Fibroblast of lung (primary cell): ENCODE measurements around the gene UBR4. TPM values are rescaled to one million over a fixed set of nuclear protein-coding genes. Genes with fewer than 3 reads are reported as not detected.

Experiments used
- DNase-seq, 2 donors: peaks; one replicate each; pipeline versions ENCODE4 v3.0.0 to v3.0.0-alpha.2; 2010; ENCODE audit warnings: low read depth in 2 of 2
- H2AFZ ChIP-seq: 2 replicates; pipeline ENCODE4 v1.5.1; 2012; ENCODE audit warnings: low read length, control low read depth, inconsistent platforms
- H3K27ac ChIP-seq: 2 replicates; pipeline ENCODE4 v1.5.1; 2011; ENCODE audit warnings: low read length, control low read depth; ENCODE audit not compliant: insufficient read depth
- H3K27me3 ChIP-seq: 2 replicates; pipeline ENCODE4 v1.5.1; 2011; ENCODE audit warnings: mild to moderate bottlenecking, low read length; ENCODE audit not compliant: control insufficient read depth, insufficient read depth
- H3K36me3 ChIP-seq: 2 replicates; pipeline ENCODE4 v1.5.1; 2011; ENCODE audit warnings: low read length; ENCODE audit not compliant: control insufficient read depth, insufficient read depth
- H3K4me1 ChIP-seq: 2 replicates; pipeline ENCODE4 v1.5.1; 2011; ENCODE audit warnings: low read length; ENCODE audit not compliant: control insufficient read depth, insufficient read depth; ENCODE audit errors: extremely low read depth
- H3K4me2 ChIP-seq: 2 replicates; pipeline ENCODE4 v1.5.1; 2011; ENCODE audit warnings: low read length, control low read depth; ENCODE audit not compliant: insufficient read depth; ENCODE audit errors: extremely low read depth
- H3K4me3 ChIP-seq, 4 experiments: fragments of 200-600 bp in 1 of 4; sonication (generic) in 1 of 4; replicated peaks in 1 of 4; 2 replicates each; pipeline ENCODE4 v1.5.1; 2011 to 2016; ENCODE audit warnings: low read length in 4 of 4, low read depth in 3 of 4, mild to moderate bottlenecking in 3 of 4, control low read depth in 2 of 4, inconsistent platforms in 1 of 4, mixed read lengths in 1 of 4; ENCODE audit not compliant: insufficient read depth in 1 of 4; ENCODE audit errors: control extremely low read depth in 1 of 4
- H3K79me2 ChIP-seq: 2 replicates; pipeline ENCODE4 v1.5.1; 2012; ENCODE audit warnings: mild to moderate bottlenecking, low read length, inconsistent platforms; ENCODE audit not compliant: control insufficient read depth, insufficient read depth
- H3K9ac ChIP-seq: 2 replicates; pipeline ENCODE4 v1.5.1; 2011; ENCODE audit warnings: mild to moderate bottlenecking, low read length, control low read depth; ENCODE audit not compliant: insufficient read depth
- H3K9me3 ChIP-seq: 2 replicates; pipeline ENCODE4 v1.5.1; 2012; ENCODE audit warnings: low read depth, low read length; ENCODE audit not compliant: control insufficient read depth, insufficient read depth
- H4K20me1 ChIP-seq: 2 replicates; pipeline ENCODE4 v1.5.1; 2011; ENCODE audit warnings: low read length; ENCODE audit not compliant: control insufficient read depth, insufficient read depth; ENCODE audit errors: extremely low read depth
- EZH2 ChIP-seq: IDR thresholded peaks from 2 replicates; pipeline ENCODE4 v1.5.1; 2012; ENCODE audit warnings: low read length, control low read depth, mild to moderate bottlenecking; ENCODE audit errors: missing control alignments
- polyA plus RNA-seq, 2 donors: library from polyadenylated mRNA; depleted of rRNA in 1 of 2; stranded (reverse) in 1 of 2; unstranded in 1 of 2; fragments of >200 nt; gene quantifications; 2 replicates each; pipeline ENCODE4 v1.2.1, GENCODE V29; 2011 to 2012; ENCODE audit warnings: missing spikeins in 1 of 2
- total RNA-seq: library from RNA; depleted of rRNA; stranded (reverse); fragments of >200 nt; gene quantifications from 2 replicates; pipeline ENCODE4 v1.2.1, GENCODE V29; 2014
- TF ChIP-seq, protein P1 (sequence below), 2 donors: IDR thresholded peaks in 1 of 2; conservative IDR thresholded peaks in 1 of 2; 1 replicate in 1 of 2; 2 replicates in 1 of 2; pipeline ENCODE4 v1.5.1; 2011 to 2012; ENCODE audit warnings: low read length in 2 of 2, control low read depth in 1 of 2, inconsistent platforms in 1 of 2, low read depth in 1 of 2, mild to moderate bottlenecking in 1 of 2

The UBR4 gene
- total and polyA plus RNA-seq, 2 donors (not counting 1 experiment from before 2014, with no cell fraction given), result 32.0 to 164 TPM

DNA sequence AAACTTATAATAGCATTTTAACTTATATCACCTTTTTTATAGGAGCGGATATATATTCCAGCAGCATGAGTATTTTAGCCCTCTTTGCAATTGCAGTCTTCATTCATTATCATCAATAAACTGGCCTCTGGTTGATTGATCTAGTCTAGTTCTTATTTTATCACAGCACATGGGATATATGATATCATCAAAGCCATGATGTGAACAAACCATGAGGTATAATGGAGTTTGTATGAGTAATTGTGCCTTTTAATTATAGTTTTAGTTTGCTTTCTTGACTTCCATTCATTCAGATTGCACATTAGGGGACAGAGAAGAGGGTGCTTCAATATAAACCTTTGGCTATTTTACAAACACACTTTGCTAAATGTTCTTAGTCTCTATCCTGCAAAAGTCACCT is 3.5 kb upstream of the UBR4 start:
- H3K4me1 ChIP-seq, result peaks cover 3% of the 10 kb centered on the region
- no peak for DNase-seq
- no peaks in the 10 kb centered on the region for H4K20me1 ChIP-seq
- TF ChIP-seq, protein P1, sequence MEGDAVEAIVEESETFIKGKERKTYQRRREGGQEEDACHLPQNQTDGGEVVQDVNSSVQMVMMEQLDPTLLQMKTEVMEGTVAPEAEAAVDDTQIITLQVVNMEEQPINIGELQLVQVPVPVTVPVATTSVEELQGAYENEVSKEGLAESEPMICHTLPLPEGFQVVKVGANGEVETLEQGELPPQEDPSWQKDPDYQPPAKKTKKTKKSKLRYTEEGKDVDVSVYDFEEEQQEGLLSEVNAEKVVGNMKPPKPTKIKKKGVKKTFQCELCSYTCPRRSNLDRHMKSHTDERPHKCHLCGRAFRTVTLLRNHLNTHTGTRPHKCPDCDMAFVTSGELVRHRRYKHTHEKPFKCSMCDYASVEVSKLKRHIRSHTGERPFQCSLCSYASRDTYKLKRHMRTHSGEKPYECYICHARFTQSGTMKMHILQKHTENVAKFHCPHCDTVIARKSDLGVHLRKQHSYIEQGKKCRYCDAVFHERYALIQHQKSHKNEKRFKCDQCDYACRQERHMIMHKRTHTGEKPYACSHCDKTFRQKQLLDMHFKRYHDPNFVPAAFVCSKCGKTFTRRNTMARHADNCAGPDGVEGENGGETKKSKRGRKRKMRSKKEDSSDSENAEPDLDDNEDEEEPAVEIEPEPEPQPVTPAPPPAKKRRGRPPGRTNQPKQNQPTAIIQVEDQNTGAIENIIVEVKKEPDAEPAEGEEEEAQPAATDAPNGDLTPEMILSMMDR (conservative IDR thresholded peaks at IDR 0.05 in 1 of 2, IDR thresholded peaks at IDR 0.05 in 1 of 2; ENCODE audit: low read depth in 1 of 2, low read length in 2 of 2), result no peak
- TF ChIP-seq EZH2, result no peak
- no peaks in the 10 kb centered on the region for H3K9me3 ChIP-seq
- H3K4me2 ChIP-seq, result no peak overlapping the region
- no peak overlapping the region for H3K9ac ChIP-seq
- H3K4me3 ChIP-seq, result no peak overlapping the region
- no peaks in the 10 kb centered on the region for H3K27me3 ChIP-seq
- H3K79me2 ChIP-seq, result peaks cover 42% of the 10 kb centered on the region
- H3K27ac ChIP-seq, result no peak overlapping the region
- H2AFZ ChIP-seq, result no peak overlapping the region
- peaks cover 3% of the 10 kb centered on the region for H3K36me3 ChIP-seq

GRCh38 chr1:19212167-19212566 is 2.1 kb upstream of the UBR4 start:
- H2AFZ ChIP-seq, result no peak overlapping the region
- peaks cover 56% of the 10 kb centered on the region for H3K79me2 ChIP-seq
- peaks cover 5% of the 10 kb centered on the region for H3K4me1 ChIP-seq
- no peaks in the 10 kb centered on the region for H3K27me3 ChIP-seq
- peaks cover 2% of the 10 kb centered on the region for H4K20me1 ChIP-seq
- TF ChIP-seq EZH2, result no peak
- TF ChIP-seq, protein P1 (conservative IDR thresholded peaks at IDR 0.05 in 1 of 2, IDR thresholded peaks at IDR 0.05 in 1 of 2; ENCODE audit: low read depth in 1 of 2, low read length in 2 of 2), result no peak
- H3K9ac ChIP-seq, result no peak overlapping the region
- no peak for DNase-seq
- no peaks in the 10 kb centered on the region for H3K9me3 ChIP-seq
- no peak overlapping the region for H3K4me2 ChIP-seq
- no peak overlapping the region for H3K4me3 ChIP-seq
- H3K36me3 ChIP-seq, result peaks cover 3% of the 10 kb centered on the region
- no peak overlapping the region for H3K27ac ChIP-seq

DNA sequence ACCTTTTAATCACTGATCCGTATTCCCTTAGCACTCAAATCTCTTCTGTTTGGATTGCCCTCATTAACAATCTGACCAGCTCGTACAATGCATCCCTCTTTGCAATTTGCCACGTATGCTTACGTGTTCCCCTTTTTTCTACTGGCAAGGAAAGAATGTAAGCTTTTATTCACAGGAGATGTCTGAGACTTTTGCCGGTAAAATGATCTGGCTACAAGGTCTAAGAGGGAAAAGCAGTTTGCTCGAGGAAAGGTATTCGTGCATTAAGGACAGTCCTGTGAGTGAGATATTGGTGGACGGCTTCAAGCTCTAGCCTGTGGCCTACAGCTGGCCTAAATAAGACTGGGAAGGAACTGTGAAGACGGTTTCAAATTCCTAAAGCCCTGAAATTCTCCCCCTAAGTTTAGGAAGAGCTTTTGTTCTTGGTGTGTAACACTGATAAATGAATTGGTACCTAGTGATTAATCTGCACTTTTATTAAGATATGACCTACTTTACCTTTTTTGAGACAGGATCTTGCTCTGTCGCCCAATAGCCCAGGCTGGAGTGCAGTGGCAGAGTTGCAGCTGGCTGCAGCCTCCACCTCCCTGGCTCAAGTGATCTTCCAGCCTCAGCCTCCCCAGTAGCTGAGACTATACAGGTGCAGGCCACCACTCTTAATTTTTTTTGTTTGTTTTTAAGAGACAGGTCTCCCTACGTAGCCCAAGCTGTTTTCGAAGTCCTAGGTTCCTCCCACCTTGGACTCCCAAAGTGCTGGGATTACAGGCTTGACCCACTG is 895 bp upstream of the UBR4 start:
- Histone ChIP-seq H3K4me2 (peak overlapping the region; percentile 100), H3K9ac (peak overlapping the region; percentile 99), H3K4me3 (peak overlapping the region; percentile 80 to 94 (median 90)), H3K36me3 (peaks cover 1% of the 10 kb centered on the region), H3K27ac (peak overlapping the region; percentile 98), H3K27me3 (no peaks in the 10 kb centered on the region), H2AFZ (peak overlapping the region; percentile 89), H3K79me2 (peaks cover 68% of the 10 kb centered on the region), H3K4me1 (peaks cover 7% of the 10 kb centered on the region), H3K9me3 (no peaks in the 10 kb centered on the region), H4K20me1 (peaks cover 2% of the 10 kb centered on the region)
- DNase-seq, result peak; percentile 24 to 30
- TF ChIP-seq, protein P1 (conservative IDR thresholded peaks at IDR 0.05 in 1 of 2, IDR thresholded peaks at IDR 0.05 in 1 of 2; ENCODE audit: low read depth in 1 of 2, low read length in 2 of 2), result no peak
- TF ChIP-seq EZH2, result no peak
